PC-9 (cell line): Measurements from ENCODE around the gene TDP2. TPM values are rescaled to one million over a fixed set of nuclear protein-coding genes. Genes with fewer than 3 reads are reported as not detected.

ENCODE experiments used
- BruUV-seq: library from RNA; stranded (reverse); fragments of 400-500 nt; replicated peaks from 2 replicates; lab custom pipeline; 2021; lab: Mats Ljungman, UMichigan
- CTCF ChIA-PET: fragments of 300-600 bp; sonication (Branson Sonifier 250); formaldehyde crosslinking; loops from one replicate; lab custom pipeline; 2022; ENCODE audit warnings: antibody characterized with exemption; lab: Charles Lee
- POLR2A ChIA-PET: fragments of 300-600 bp; sonication (Branson Sonifier 250); formaldehyde crosslinking; loops from one replicate; lab custom pipeline; 2022; ENCODE audit warnings: antibody characterized with exemption; ENCODE audit not compliant: unreplicated experiment; lab: Charles Lee
- DNase-seq, 2 experiments: peaks; one replicate each; pipeline versions ENCODE4 v3.0.0 to v3.0.0-alpha.2; 2015 to 2022; ENCODE audit warnings: mixed read lengths in 1 of 2
- H2AFZ ChIP-seq: fragments of 200-600 bp; sonication (generic); 2 replicates; pipeline ENCODE4 v1.8.1; 2017; ENCODE audit warnings: antibody characterized with exemption
- H3F3A ChIP-seq: fragments of 200-600 bp; sonication (generic); 2 replicates; pipeline ENCODE4 v1.8.1; 2017; ENCODE audit warnings: antibody characterized with exemption, mild to moderate bottlenecking, low read depth; ENCODE audit not compliant: insufficient read depth
- H3K27ac ChIP-seq: fragments of 200-600 bp; sonication (generic); 2 replicates; pipeline ENCODE4 v1.6.1; 2016; ENCODE audit warnings: mixed run types
- H3K27me3 ChIP-seq: fragments of 200-600 bp; sonication (generic); 2 replicates; pipeline ENCODE4 v1.6.1; 2016; ENCODE audit warnings: low read depth, mixed run types; ENCODE audit not compliant: insufficient read depth
- H3K36me3 ChIP-seq: fragments of 200-600 bp; sonication (generic); 2 replicates; pipeline ENCODE4 v1.6.1; 2016; ENCODE audit warnings: low read depth, mixed run types
- H3K4me1 ChIP-seq: fragments of 200-600 bp; sonication (generic); replicated peaks from 2 replicates; pipeline ENCODE4 v1.6.1; 2016; ENCODE audit warnings: mixed run types; ENCODE audit not compliant: insufficient read depth
- H3K4me2 ChIP-seq: fragments of 200-600 bp; sonication (generic); 2 replicates; pipeline ENCODE4 v1.6.1; 2017; ENCODE audit warnings: mixed run types
- H3K4me3 ChIP-seq: fragments of 200-600 bp; sonication (generic); 2 replicates; pipeline ENCODE4 v1.6.1; 2016; ENCODE audit warnings: mixed run types
- H3K79me2 ChIP-seq: fragments of 200-600 bp; sonication (generic); 2 replicates; pipeline ENCODE4 v1.6.1; 2017; ENCODE audit warnings: low read depth, mixed run types
- H3K9me2 ChIP-seq: fragments of 200-600 bp; sonication (generic); 2 replicates; pipeline ENCODE4 v1.8.1; 2017; ENCODE audit warnings: mild to moderate bottlenecking; ENCODE audit not compliant: insufficient read depth
- H3K9me3 ChIP-seq: fragments of 200-600 bp; sonication (generic); 2 replicates; pipeline ENCODE4 v1.8.1; 2016; ENCODE audit warnings: low read depth; ENCODE audit not compliant: insufficient read depth
- H4K20me1 ChIP-seq: fragments of 200-600 bp; sonication (generic); 2 replicates; pipeline ENCODE4 v1.8.1; 2017; ENCODE audit not compliant: insufficient read depth
- EZH2 ChIP-seq: fragments of 200-600 bp; sonication (generic); IDR thresholded peaks from 2 replicates; pipeline ENCODE4 v1.8.0; 2017; ENCODE audit warnings: antibody characterized with exemption, low read depth
- intact Hi-C: fragments of 100-400 bp; cut with micrococcal nuclease; formaldehyde crosslinking; loops from one replicate; pipeline ENCODE4 v1.10.0; 2022; ENCODE audit not compliant: unreplicated experiment
- total RNA-seq: library from RNA; stranded (reverse); gene quantifications from 2 replicates; pipeline ENCODE4 v1.2.3, GENCODE V29; 2021
- TF ChIP-seq, protein P1 (sequence below): fragments of 200-600 bp; sonication (generic); conservative IDR thresholded peaks from 2 replicates; pipeline ENCODE4 v1.6.1; 2017; ENCODE audit warnings: mixed run types, antibody characterized with exemption, mild to moderate bottlenecking, moderate library complexity

Gene TDP2
- total RNA-seq, 1 experiment from 2014 or later: 95.8 TPM

DNA sequence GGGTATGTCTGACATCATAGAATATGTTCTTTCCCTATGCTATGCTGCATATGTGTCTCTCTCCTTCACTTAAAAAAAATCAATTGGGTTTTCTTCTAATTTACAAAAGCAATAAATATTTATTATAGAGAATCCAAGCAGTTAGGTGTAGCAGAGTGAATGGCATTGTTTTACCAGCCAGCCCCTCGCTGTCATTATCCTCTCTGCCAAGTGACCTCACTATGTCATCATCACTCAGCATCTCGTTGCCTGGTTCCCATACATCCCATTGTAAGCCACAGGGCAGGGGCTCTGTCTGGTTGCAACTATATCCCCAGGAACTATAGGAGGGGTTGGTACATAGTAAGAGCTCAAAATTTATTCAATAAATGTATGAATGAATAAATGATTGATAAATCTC, 52.1 kb downstream of the TDP2 start:
- H3K79me2 ChIP-seq: no peaks in the 10 kb centered on the region
- no peaks in the 10 kb centered on the region for H4K20me1 ChIP-seq
- no peak overlapping the region for H3K4me3 ChIP-seq
- no peak overlapping the region for H2AFZ ChIP-seq
- no peak overlapping the region for H3K4me2 ChIP-seq
- intact Hi-C loops: no loop called here
- H3K9me2 ChIP-seq: no peaks in the 10 kb centered on the region
- CTCF ChIA-PET: no interaction called here
- H3K36me3 ChIP-seq: no peaks in the 10 kb centered on the region
- no peaks in the 10 kb centered on the region for H3K9me3 ChIP-seq
- no peak for DNase-seq
- H3K27me3 ChIP-seq: no peaks in the 10 kb centered on the region
- peaks cover 3% of the 10 kb centered on the region; the same call in 1 of the 2 replicates for H3F3A ChIP-seq
- no peaks in the 10 kb centered on the region for H3K4me1 ChIP-seq
- no TSS peak for BruUV-seq
- POLR2A ChIA-PET: no interaction called here
- H3K27ac ChIP-seq: no peak overlapping the region
- TF ChIP-seq, protein P1, sequence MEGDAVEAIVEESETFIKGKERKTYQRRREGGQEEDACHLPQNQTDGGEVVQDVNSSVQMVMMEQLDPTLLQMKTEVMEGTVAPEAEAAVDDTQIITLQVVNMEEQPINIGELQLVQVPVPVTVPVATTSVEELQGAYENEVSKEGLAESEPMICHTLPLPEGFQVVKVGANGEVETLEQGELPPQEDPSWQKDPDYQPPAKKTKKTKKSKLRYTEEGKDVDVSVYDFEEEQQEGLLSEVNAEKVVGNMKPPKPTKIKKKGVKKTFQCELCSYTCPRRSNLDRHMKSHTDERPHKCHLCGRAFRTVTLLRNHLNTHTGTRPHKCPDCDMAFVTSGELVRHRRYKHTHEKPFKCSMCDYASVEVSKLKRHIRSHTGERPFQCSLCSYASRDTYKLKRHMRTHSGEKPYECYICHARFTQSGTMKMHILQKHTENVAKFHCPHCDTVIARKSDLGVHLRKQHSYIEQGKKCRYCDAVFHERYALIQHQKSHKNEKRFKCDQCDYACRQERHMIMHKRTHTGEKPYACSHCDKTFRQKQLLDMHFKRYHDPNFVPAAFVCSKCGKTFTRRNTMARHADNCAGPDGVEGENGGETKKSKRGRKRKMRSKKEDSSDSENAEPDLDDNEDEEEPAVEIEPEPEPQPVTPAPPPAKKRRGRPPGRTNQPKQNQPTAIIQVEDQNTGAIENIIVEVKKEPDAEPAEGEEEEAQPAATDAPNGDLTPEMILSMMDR: no peak
- TF ChIP-seq EZH2: no peak

DNA sequence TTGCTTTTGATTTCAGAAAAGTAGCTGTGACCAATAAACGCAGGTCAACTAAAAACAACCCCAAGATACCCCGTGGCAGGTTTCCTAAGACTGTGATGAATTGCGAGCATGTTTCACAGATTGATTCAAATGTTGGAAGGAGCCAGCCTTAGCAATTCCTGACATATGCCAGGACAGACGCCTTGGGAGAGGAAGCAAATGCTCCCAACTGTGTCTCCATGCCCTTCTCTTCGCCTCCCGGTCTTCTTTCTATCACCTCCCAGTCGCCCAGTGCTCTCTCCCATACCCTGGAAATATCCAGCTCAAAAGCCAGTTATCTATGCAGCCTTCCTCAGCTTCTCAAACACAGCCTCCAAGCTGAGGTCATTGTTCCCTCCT, 52.7 kb downstream of the TDP2 start:
- CTCF ChIA-PET: interaction anchor here (0.6 kb wide), 1 partner anchor 35 kb away, joined by 3 read pairs; no protein-coding TSS in a partner anchor
- intact Hi-C loops: no loop called here

DNA sequence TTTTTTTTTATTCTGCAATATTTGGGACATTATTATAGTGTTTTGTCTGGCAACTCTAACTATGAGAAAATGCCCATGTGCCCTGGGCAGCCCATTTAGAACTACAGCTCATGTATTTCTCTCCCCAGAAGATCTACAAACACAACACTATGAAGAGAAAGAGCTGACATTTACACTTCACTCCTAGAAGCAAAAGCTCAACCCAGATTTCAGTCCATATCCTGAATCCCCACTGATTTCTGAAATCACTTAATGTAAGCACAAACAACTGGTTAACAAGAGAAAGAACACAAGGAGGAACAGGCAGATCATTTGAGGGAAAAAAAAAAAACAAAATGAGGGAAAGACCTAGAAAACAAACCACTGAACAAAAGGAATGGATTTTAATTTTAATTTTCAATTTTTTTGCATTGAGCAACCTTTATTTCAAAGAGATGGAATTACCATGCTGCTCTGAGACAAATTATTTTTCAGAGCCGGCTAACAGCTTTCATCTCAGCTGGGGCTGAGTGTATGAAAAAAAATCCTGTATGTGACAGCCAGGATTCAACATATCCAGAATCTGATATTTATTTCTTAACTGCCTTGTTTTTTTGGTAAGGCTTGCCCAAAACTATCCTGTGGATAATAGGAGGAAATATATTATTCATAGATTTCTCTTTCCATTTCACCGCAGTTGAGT, 53.2 kb downstream of the TDP2 start:
- Histone ChIP-seq H3K4me1 (no peaks in the 10 kb centered on the region), H3K4me2 (no peak overlapping the region), H2AFZ (no peak overlapping the region), H3K9me3 (no peaks in the 10 kb centered on the region), H3K36me3 (no peaks in the 10 kb centered on the region), H3K9me2 (no peaks in the 10 kb centered on the region), H3K27ac (no peak overlapping the region), H3K4me3 (no peak overlapping the region), H3K27me3 (no peaks in the 10 kb centered on the region), H3K79me2 (no peaks in the 10 kb centered on the region), H3F3A (peaks cover 3% of the 10 kb centered on the region; the same call in 1 of the 2 replicates), H4K20me1 (no peaks in the 10 kb centered on the region)
- no peak for DNase-seq
- CTCF ChIA-PET: interaction anchor here (0.6 kb wide), 1 partner anchor 35 kb away, joined by 3 read pairs; no protein-coding TSS in a partner anchor
- no TSS peak for BruUV-seq
- POLR2A ChIA-PET: no interaction called here
- intact Hi-C loops: no loop called here
- no peak for TF ChIP-seq EZH2
- TF ChIP-seq, protein P1: no peak

More for the DNA sequence above, 52.7 kb downstream of the TDP2 start:
- BruUV-seq: no TSS peak
- Histone ChIP-seq H3K36me3 (no peaks in the 10 kb centered on the region), H3K79me2 (no peaks in the 10 kb centered on the region), H3K27ac (no peak overlapping the region), H3K4me2 (no peak overlapping the region), H3F3A (peaks cover 3% of the 10 kb centered on the region; the same call in 1 of the 2 replicates), H3K4me3 (no peak overlapping the region), H4K20me1 (no peaks in the 10 kb centered on the region), H2AFZ (no peak overlapping the region), H3K9me2 (no peaks in the 10 kb centered on the region), H3K9me3 (no peaks in the 10 kb centered on the region), H3K27me3 (no peaks in the 10 kb centered on the region), H3K4me1 (no peaks in the 10 kb centered on the region)
- DNase-seq: no peak
- no peak for TF ChIP-seq EZH2
- TF ChIP-seq, protein P1: no peak
- POLR2A ChIA-PET: no interaction called here
